WTC11 (cell line): Measurements from ENCODE around the gene MSLN. TPM values are rescaled to one million over a fixed set of nuclear protein-coding genes. Genes with fewer than 3 reads are reported as not detected.

Experiments
- ATAC-seq: fragments of 200-7000 bp; cut with Tn5 transposase; 2 replicates; pipeline ENCODE4 v1.10.0; 2021; ENCODE audit warnings: mild to moderate bottlenecking, moderate library complexity
- Bru-seq: library from RNA; stranded (reverse); fragments of 400-500 nt; gene quantifications from one replicate; lab custom pipeline; 2021; lab: Mats Ljungman, UMichigan
- CTCF ChIA-PET: fragments of 300-600 bp; sonication (Branson Sonifier 250); formaldehyde crosslinking; loops from one replicate; lab custom pipeline; 2021; ENCODE audit warnings: antibody characterized with exemption; lab: Charles Lee
- POLR2A ChIA-PET: fragments of 350-600 bp; sonication (Branson Sonifier 250); formaldehyde crosslinking; loops from one replicate; lab custom pipeline; 2021; ENCODE audit warnings: antibody characterized with exemption; lab: Charles Lee
- DNase-seq: peaks from one replicate; pipeline ENCODE4 v3.0.0; 2021; ENCODE audit warnings: low spot score
- H3K27ac Mint-ChIP-seq: 2 replicates; pipeline ENCODE4 v1.8.0; 2021; ENCODE audit warnings: mixed read lengths
- H3K27me3 Mint-ChIP-seq: 2 replicates; pipeline ENCODE4 v1.8.0; 2021; ENCODE audit warnings: low read depth, mild to moderate bottlenecking, moderate library complexity, mixed read lengths
- H3K36me3 Mint-ChIP-seq: 2 replicates; pipeline ENCODE4 v1.8.0; 2021; ENCODE audit warnings: mixed read lengths
- H3K4me1 Mint-ChIP-seq: 2 replicates; pipeline ENCODE4 v1.8.0; 2022; ENCODE audit warnings: mixed read lengths
- H3K4me3 Mint-ChIP-seq: 2 replicates; pipeline ENCODE4 v1.8.0; 2021; ENCODE audit warnings: mild to moderate bottlenecking, moderate library complexity, mixed read lengths
- H3K9me3 Mint-ChIP-seq: 2 replicates; pipeline ENCODE4 v1.8.0; 2021; ENCODE audit warnings: mixed read lengths
- GTF2I ChIP-seq: fragments of 250-450 bp; sonication (Bioruptor Pico); conservative IDR thresholded peaks from 2 replicates; pipeline ENCODE4 v1.4.0; 2021; ENCODE audit warnings: mild to moderate bottlenecking
- KAT7 ChIP-seq: sonication (generic); formaldehyde crosslinking; IDR thresholded peaks from 2 replicates; pipeline ENCODE4 v1.8.1; 2023; ENCODE audit warnings: missing genetic modification reagents, mild to moderate bottlenecking, borderline replicate concordance
- MXD4 ChIP-seq: fragments of 250-450 bp; sonication (Bioruptor Pico); IDR thresholded peaks from 2 replicates; pipeline ENCODE4 v1.8.0; 2021; ENCODE audit warnings: mild to moderate bottlenecking, moderate library complexity, borderline replicate concordance
- NFYB ChIP-seq: sonication (generic); formaldehyde crosslinking; conservative IDR thresholded peaks from 2 replicates; pipeline ENCODE4 v1.8.0; 2022; ENCODE audit warnings: low read depth, missing genetic modification reagents
- PRDM15 ChIP-seq: sonication (generic); formaldehyde crosslinking; IDR thresholded peaks from 2 replicates; pipeline ENCODE4 v1.8.0; 2022; ENCODE audit warnings: missing genetic modification reagents
- RELA ChIP-seq: sonication (generic); formaldehyde crosslinking; IDR thresholded peaks from 2 replicates; pipeline ENCODE4 v1.8.1; 2022; ENCODE audit warnings: missing genetic modification reagents, mild to moderate bottlenecking, borderline replicate concordance
- SOX15 ChIP-seq: fragments of 250-450 bp; sonication (Bioruptor Pico); IDR thresholded peaks from 2 replicates; pipeline ENCODE4 v1.9.0; 2021; ENCODE audit warnings: mild to moderate bottlenecking
- ZNF138 ChIP-seq: sonication (generic); formaldehyde crosslinking; conservative IDR thresholded peaks from 2 replicates; pipeline ENCODE4 v1.8.1; 2022; ENCODE audit warnings: mild to moderate bottlenecking, moderate library complexity, missing genetic modification reagents
- ZNF219 ChIP-seq: sonication (generic); formaldehyde crosslinking; IDR thresholded peaks from 2 replicates; pipeline ENCODE4 v1.8.0; 2023; ENCODE audit warnings: missing genetic modification reagents, mild to moderate bottlenecking, borderline replicate concordance
- ZNF532 ChIP-seq: fragments of 250-450 bp; sonication (Bioruptor Pico); IDR thresholded peaks from 2 replicates; pipeline ENCODE4 v1.9.0; 2021; ENCODE audit warnings: mild to moderate bottlenecking, borderline replicate concordance
- long read RNA-seq, 3 experiments: library from RNA in 1 of 3; library from capped mRNA in 1 of 3; library from polyadenylated mRNA in 1 of 3; unstranded in 2 of 3; stranded (forward) in 1 of 3; transcript quantifications; one replicate each; pipeline ENCODE4 v2.0.0, GENCODE V29; 2021
- total RNA-seq: library from RNA; stranded (reverse); gene quantifications from 3 replicates; pipeline ENCODE4 v1.2.3, GENCODE V29; 2021
- TF ChIP-seq, protein P1 (sequence below): sonication (generic); formaldehyde crosslinking; IDR thresholded peaks from 2 replicates; pipeline ENCODE4 v1.8.1; 2023; ENCODE audit warnings: mild to moderate bottlenecking, missing genetic modification reagents, borderline replicate concordance
- TF ChIP-seq, protein P2 (sequence below): fragments of 250-450 bp; sonication (Bioruptor Pico); IDR thresholded peaks from 2 replicates; pipeline ENCODE4 v1.9.0; 2021; ENCODE audit warnings: mild to moderate bottlenecking

Gene MSLN
- 0.20 to 0.55 TPM (median 0.46 TPM) in 3 replicates for total RNA-seq
- percentile 9 among the genes with signal in this experiment for Bru-seq, nascent RNA
- long read RNA-seq, experiment 1 = 0 reads
- long read RNA-seq, experiment 2 = 0 reads
- long read RNA-seq, experiment 3 = 0 reads

DNA sequence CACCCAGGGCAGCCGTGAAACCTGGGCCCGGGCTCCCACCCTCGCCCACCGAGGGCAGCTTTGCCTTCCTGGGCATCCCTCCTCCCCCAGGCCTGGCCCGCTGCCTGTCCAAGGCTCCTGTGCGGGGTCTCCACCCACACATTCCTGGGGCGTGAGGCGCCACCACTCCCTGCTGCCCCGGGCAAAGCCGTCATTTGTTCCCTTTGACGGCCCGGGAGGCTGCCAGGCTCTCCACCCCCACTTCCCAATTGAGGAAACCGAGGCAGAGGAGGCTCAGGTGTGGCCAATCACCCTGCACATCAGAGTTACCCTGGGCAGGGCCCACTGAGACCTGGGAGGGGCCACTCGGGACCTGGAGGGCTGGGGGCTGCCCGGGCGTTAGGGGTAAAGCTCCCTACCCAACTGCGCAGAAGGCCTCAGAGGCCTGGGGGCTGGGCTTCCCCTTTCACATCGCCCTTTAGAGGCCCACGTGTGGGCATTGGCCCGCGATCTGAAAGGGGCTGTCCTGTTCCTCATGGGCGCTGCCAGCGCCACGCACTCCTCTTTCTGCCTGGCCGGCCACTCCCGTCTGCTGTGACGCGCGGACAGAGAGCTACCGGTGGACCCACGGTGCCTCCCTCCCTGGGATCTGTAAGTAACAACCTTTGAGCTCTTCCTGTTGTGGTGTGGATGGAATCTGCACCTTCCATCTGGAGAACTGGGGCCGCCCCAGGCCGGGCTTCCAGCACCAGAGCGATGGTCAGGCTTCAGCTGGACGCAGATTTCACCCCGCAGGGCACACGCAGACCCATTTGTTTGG is at the start of gene MSLN:
TSS of gene MSLN (plus strand) at position 190 of the 799 bp plus-strand sequence. CDS start 1,947 bp downstream, outside the sequence.
- CTCF ChIA-PET = interaction anchor here (0.7 to 2.2 kb wide), 8 partner anchors 9 to 297 kb away, joined by 3 to 11 read pairs (median 4); partner anchors contain the start of genes CHTF18, CIAO3 and RPUSD1
- DNase-seq (no peak), ATAC-seq (no peak)
- TF ChIP-seq GTF2I (CRISPR knock-in tag) = no peak
- TF ChIP-seq ZNF219 (CRISPR knock-in tag) = no peak
- TF ChIP-seq, protein P1, sequence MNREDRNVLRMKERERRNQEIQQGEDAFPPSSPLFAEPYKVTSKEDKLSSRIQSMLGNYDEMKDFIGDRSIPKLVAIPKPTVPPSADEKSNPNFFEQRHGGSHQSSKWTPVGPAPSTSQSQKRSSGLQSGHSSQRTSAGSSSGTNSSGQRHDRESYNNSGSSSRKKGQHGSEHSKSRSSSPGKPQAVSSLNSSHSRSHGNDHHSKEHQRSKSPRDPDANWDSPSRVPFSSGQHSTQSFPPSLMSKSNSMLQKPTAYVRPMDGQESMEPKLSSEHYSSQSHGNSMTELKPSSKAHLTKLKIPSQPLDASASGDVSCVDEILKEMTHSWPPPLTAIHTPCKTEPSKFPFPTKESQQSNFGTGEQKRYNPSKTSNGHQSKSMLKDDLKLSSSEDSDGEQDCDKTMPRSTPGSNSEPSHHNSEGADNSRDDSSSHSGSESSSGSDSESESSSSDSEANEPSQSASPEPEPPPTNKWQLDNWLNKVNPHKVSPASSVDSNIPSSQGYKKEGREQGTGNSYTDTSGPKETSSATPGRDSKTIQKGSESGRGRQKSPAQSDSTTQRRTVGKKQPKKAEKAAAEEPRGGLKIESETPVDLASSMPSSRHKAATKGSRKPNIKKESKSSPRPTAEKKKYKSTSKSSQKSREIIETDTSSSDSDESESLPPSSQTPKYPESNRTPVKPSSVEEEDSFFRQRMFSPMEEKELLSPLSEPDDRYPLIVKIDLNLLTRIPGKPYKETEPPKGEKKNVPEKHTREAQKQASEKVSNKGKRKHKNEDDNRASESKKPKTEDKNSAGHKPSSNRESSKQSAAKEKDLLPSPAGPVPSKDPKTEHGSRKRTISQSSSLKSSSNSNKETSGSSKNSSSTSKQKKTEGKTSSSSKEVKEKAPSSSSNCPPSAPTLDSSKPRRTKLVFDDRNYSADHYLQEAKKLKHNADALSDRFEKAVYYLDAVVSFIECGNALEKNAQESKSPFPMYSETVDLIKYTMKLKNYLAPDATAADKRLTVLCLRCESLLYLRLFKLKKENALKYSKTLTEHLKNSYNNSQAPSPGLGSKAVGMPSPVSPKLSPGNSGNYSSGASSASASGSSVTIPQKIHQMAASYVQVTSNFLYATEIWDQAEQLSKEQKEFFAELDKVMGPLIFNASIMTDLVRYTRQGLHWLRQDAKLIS (CRISPR knock-in tag) = no peak
- no peak for TF ChIP-seq KAT7 (CRISPR knock-in tag)
- TF ChIP-seq SOX15 (CRISPR knock-in tag) = no peak
- no peak for TF ChIP-seq ZNF532
- TF ChIP-seq MXD4 (CRISPR knock-in tag) = no peak
- H3K27ac Mint-ChIP-seq = peak within 1 kb of the TSS; percentile 60; the same call in 1 of the 2 replicates
- no peaks in the 10 kb centered on the region for H3K4me1 Mint-ChIP-seq
- no peaks in the 10 kb centered on the region; the same call in 1 of the 2 replicates for H3K36me3 Mint-ChIP-seq
- H3K4me3 Mint-ChIP-seq = no peak within 1 kb of the TSS
- peaks cover 5% of the 10 kb centered on the region for H3K9me3 Mint-ChIP-seq
- peaks cover 6% of the 10 kb centered on the region; the same call in 1 of the 2 replicates for H3K27me3 Mint-ChIP-seq
- POLR2A ChIA-PET = interaction anchor here (0.7 kb wide), 1 partner anchor 20 kb away, joined by 3 read pairs; the partner anchor contains the start of gene CIAO3

- no peak overlapping the region for H3K4me3 Mint-ChIP-seq
- TF ChIP-seq ZNF138 (no peak), PRDM15 (CRISPR knock-in tag) (no peak), RELA (CRISPR knock-in tag) (no peak), NFYB (CRISPR knock-in tag) (no peak)
- TF ChIP-seq, protein P2, sequence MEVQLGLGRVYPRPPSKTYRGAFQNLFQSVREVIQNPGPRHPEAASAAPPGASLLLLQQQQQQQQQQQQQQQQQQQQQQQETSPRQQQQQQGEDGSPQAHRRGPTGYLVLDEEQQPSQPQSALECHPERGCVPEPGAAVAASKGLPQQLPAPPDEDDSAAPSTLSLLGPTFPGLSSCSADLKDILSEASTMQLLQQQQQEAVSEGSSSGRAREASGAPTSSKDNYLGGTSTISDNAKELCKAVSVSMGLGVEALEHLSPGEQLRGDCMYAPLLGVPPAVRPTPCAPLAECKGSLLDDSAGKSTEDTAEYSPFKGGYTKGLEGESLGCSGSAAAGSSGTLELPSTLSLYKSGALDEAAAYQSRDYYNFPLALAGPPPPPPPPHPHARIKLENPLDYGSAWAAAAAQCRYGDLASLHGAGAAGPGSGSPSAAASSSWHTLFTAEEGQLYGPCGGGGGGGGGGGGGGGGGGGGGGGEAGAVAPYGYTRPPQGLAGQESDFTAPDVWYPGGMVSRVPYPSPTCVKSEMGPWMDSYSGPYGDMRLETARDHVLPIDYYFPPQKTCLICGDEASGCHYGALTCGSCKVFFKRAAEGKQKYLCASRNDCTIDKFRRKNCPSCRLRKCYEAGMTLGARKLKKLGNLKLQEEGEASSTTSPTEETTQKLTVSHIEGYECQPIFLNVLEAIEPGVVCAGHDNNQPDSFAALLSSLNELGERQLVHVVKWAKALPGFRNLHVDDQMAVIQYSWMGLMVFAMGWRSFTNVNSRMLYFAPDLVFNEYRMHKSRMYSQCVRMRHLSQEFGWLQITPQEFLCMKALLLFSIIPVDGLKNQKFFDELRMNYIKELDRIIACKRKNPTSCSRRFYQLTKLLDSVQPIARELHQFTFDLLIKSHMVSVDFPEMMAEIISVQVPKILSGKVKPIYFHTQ (CRISPR knock-in tag) = no peak
- peaks cover 64% of the 10 kb centered on the region for H3K27me3 Mint-ChIP-seq
- H3K4me1 Mint-ChIP-seq = peaks cover 2% of the 10 kb centered on the region
- H3K36me3 Mint-ChIP-seq = no peaks in the 10 kb centered on the region
- POLR2A ChIA-PET = interaction anchor here (0.5 kb wide), 1 partner anchor 14 kb away, joined by 3 read pairs; no protein-coding TSS in a partner anchor
- no peak overlapping the region for H3K27ac Mint-ChIP-seq
- ATAC-seq = no peak
- H3K9me3 Mint-ChIP-seq = no peaks in the 10 kb centered on the region
- DNase-seq = no peak
- CTCF ChIA-PET = interaction anchor here (1.3 to 8.8 kb wide), 7 partner anchors 9 to 89 kb away, joined by 3 to 90 read pairs (median 10); partner anchors contain the start of genes ANTKMT, CCDC78, CHTF18 and GNG13
Measured at GRCh38 chr16:711084-711483, 49.5 kb upstream of the MSLN start.
